NCI-H526 (cell line): ENCODE measurements around the gene SLFN13.
A peak's percentile ranks its signal among the peaks of the same experiment; 100 is the strongest.
"Not testable (repeated sequence)": the region's sequence is repeated elsewhere in the genome, so short reads cannot be mapped to it uniquely, and the experiment has no call there.

Experiments used
- DNase-seq, 2 experiments: peaks; one replicate each; lab custom pipeline; 2025; lab: John Stamatoyannopoulos, UW

Gene SLFN13

GRCh38 chr17:35448214-35448898, at the start of gene SLFN13:
Gene SLFN13, minus strand, starts transcription at chr17:35448766. Its CDS starts 3,086 bp downstream, at chr17:35445680.
- DNase-seq, result peak in 1 of 2 experiments; percentile 2

GRCh38 chr17:35496451-35497290, 48.1 kb upstream of the SLFN13 start:
- no peak for DNase-seq

- DNase-seq, result no peak
These were observed 44.5 kb upstream of the SLFN13 start for GRCh38 chr17:35493040-35493439.

GRCh38 chr17:35491417-35491816, 42.9 kb upstream of the SLFN13 start:
- DNase-seq, result no peak

GRCh38 chr17:35489944-35490343, 41.4 kb upstream of the SLFN13 start:
- no peak for DNase-seq

- no peak for DNase-seq
These were observed 40.4 kb upstream of the SLFN13 start for GRCh38 chr17:35488991-35489390.

GRCh38 chr17:35486920-35487732, 38.6 kb upstream of the SLFN13 start:
- DNase-seq, result no peak

- no peak for DNase-seq
These were observed 30.7 kb upstream of the SLFN13 start for GRCh38 chr17:35479271-35479670.

GRCh38 chr17:35477248-35477647, 28.7 kb upstream of the SLFN13 start:
- DNase-seq, result no peak

- DNase-seq, result no peak
These were observed 27.8 kb upstream of the SLFN13 start for GRCh38 chr17:35476283-35476820.

- no peak for DNase-seq
These were observed 19.9 kb upstream of the SLFN13 start for GRCh38 chr17:35468475-35468874.

GRCh38 chr17:35467824-35468223, 19.3 kb upstream of the SLFN13 start:
- no peak for DNase-seq

GRCh38 chr17:35460354-35460851, 11.8 kb upstream of the SLFN13 start:
- no peak for DNase-seq

GRCh38 chr17:35454035-35454434, 5.5 kb upstream of the SLFN13 start:
- not testable (repeated sequence) for DNase-seq

- no peak for DNase-seq
These were observed 4.6 kb upstream of the SLFN13 start for GRCh38 chr17:35453171-35453570.

- no peak for DNase-seq
These were observed 885 bp upstream of the SLFN13 start for GRCh38 chr17:35449371-35449931.

GRCh38 chr17:35448899-35449227, 297 bp upstream of the SLFN13 start:
- DNase-seq, result no peak

- no peak for DNase-seq
These were observed 1.1 kb downstream of the SLFN13 start for GRCh38 chr17:35447499-35447898.

- no peak for DNase-seq
These were observed 10.1 kb downstream of the SLFN13 start for GRCh38 chr17:35438433-35438832.

- no peak for DNase-seq
These were observed 15.3 kb downstream of the SLFN13 start for GRCh38 chr17:35433075-35433894.
